T-cell (primary cell): ENCODE measurements around the gene PPP4R3B. TPM values are rescaled to one million over a fixed set of nuclear protein-coding genes. Genes with fewer than 3 reads are reported as not detected.

Source experiments
- ATAC-seq, 4 experiments: fragments of 200-7000 bp in 3 of 4; fragments of 150-1000 bp in 1 of 4; cut with Tn5 transposase; replicated peaks in 1 of 4; 1 replicate in 3 of 4; 2 replicates in 1 of 4; pipeline ENCODE4 v1.10.0; 2021; ENCODE audit warnings: moderate library complexity in 3 of 4, mild to moderate bottlenecking in 2 of 4, moderate number of reproducible peaks in 1 of 4
- CTCF ChIA-PET, 2 donors: fragments of 300-600 bp; sonication (Branson Sonifier 250); formaldehyde crosslinking; loops; one replicate each; lab custom pipeline; 2022; ENCODE audit warnings: antibody characterized with exemption in 2 of 2; lab: Charles Lee
- POLR2A ChIA-PET, 2 donors: fragments of 300-600 bp; sonication (Branson Sonifier 250); formaldehyde crosslinking; loops; one replicate each; lab custom pipeline; 2022; ENCODE audit warnings: antibody characterized with exemption in 2 of 2; lab: Charles Lee
- DNase-seq, 35 experiments: peaks; one replicate each; pipeline versions ENCODE4 v3.0.0 to v3.0.0-alpha.2; 2013 to 2023
- H3K27ac ChIP-seq: one replicate; pipeline ENCODE4 v1.5.1; 2013; ENCODE audit warnings: low read length
- H3K27me3 ChIP-seq, 2 experiments: replicated peaks in 1 of 2; 1 replicate in 1 of 2; 2 replicates in 1 of 2; pipeline versions ENCODE4 v1.6.1 to v1.7.0; 2013; ENCODE audit warnings: low read length in 1 of 2, mixed read lengths in 1 of 2; ENCODE audit not compliant: control insufficient read depth in 2 of 2, insufficient read depth in 2 of 2; ENCODE audit errors: extremely low read depth in 1 of 2
- H3K36me3 ChIP-seq, 2 donors: 1 replicate in 1 of 2; 2 replicates in 1 of 2; pipeline versions ENCODE4 v1.6.1 to v1.7.0; 2013; ENCODE audit warnings: low read length in 1 of 2; ENCODE audit not compliant: control insufficient read depth in 2 of 2, insufficient read depth in 1 of 2; ENCODE audit errors: extremely low read depth in 1 of 2
- H3K4me1 ChIP-seq, 2 experiments: 1 replicate in 1 of 2; 2 replicates in 1 of 2; pipeline versions ENCODE4 v1.6.1 to v1.7.0; 2013; ENCODE audit warnings: low read length in 2 of 2, mixed read lengths in 1 of 2; ENCODE audit not compliant: insufficient read depth in 2 of 2, control insufficient read depth in 1 of 2; ENCODE audit errors: extremely low read depth in 1 of 2
- H3K4me3 ChIP-seq, 2 donors: 1 replicate in 1 of 2; 2 replicates in 1 of 2; pipeline versions ENCODE4 v1.5.1 to v1.7.0; 2013; ENCODE audit warnings: mild to moderate bottlenecking in 2 of 2, low read length in 1 of 2, moderate library complexity in 1 of 2; ENCODE audit not compliant: control insufficient read depth in 1 of 2; ENCODE audit errors: extremely low read depth in 1 of 2
- H3K9me3 ChIP-seq: 2 replicates; pipeline ENCODE4 v1.7.0; 2013
- H3K27ac Mint-ChIP-seq, 2 donors: one replicate each; pipeline ENCODE4 v1.8.0; 2020 to 2021; ENCODE audit warnings: mild to moderate bottlenecking in 2 of 2, mixed read lengths in 2 of 2
- H3K27me3 Mint-ChIP-seq, 2 donors: one replicate each; pipeline ENCODE4 v1.8.0; 2021 to 2022; ENCODE audit warnings: mixed read lengths in 2 of 2
- H3K36me3 Mint-ChIP-seq: one replicate; pipeline ENCODE4 v1.8.0; 2021; ENCODE audit warnings: mixed read lengths
- H3K4me1 Mint-ChIP-seq, 3 donors: one replicate each; pipeline ENCODE4 v1.8.0; 2020 to 2022; ENCODE audit warnings: mixed read lengths in 3 of 3, mild to moderate bottlenecking in 1 of 3
- H3K4me3 Mint-ChIP-seq, 3 donors: one replicate each; pipeline ENCODE4 v1.8.0; 2020 to 2022; ENCODE audit warnings: mild to moderate bottlenecking in 3 of 3, mixed read lengths in 3 of 3, moderate library complexity in 3 of 3
- H3K9me3 Mint-ChIP-seq, 3 donors: one replicate each; pipeline ENCODE4 v1.8.0; 2020 to 2022; ENCODE audit warnings: mixed read lengths in 3 of 3
- WGBS: methylation state at CpG from one replicate; pipeline ENCODE4 v1.1.5; 2013; ENCODE audit warnings: missing lambda C conversion rate; ENCODE audit not compliant: insufficient coverage; 5-methylcytosine and 5-hydroxymethylcytosine counted together
- total RNA-seq, 35 experiments: library from RNA in 6 of 35; stranded (reverse) in 6 of 35; fragments of 120-200 nt in 1 of 35; gene quantifications; one replicate each; pipeline versions ENCODE4 v1.2.1 to v1.2.4 and lab custom pipeline; 2013 to 2026

Gene PPP4R3B
- total RNA-seq, 5 donors from 2014 or later (not counting 1 experiment from before 2014, with no cell fraction given), result 86.4 to 93.0 (median 87.8) TPM

DNA sequence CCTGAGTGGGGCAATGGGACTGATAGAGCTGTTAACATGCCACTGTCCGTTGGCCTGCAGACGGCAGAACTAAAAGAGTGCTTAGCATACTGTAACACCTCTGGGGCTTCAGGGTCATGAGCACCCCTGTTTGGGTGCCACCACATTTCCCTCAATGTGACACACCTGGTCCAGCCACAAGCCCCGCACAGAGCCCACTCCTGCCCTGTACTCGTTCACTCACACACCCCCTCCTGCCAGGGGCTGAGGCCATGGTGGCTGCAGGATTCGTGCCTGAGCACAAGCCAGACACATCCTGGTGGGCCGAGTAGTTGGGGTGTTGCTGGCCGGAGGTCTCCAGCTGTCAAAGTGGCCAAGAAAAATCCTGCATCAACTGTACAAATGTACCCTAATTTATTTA, 4.4 kb upstream of the PPP4R3B start:
- H3K36me3 Mint-ChIP-seq, result peaks cover 37% of the 10 kb centered on the region
- WGBS, result 93% methylated on average over 2 of the region's 7 CpGs
- peaks cover 23 to 73% (median 43%) of the 10 kb centered on the region in 3 donors for H3K4me1 Mint-ChIP-seq
- Histone ChIP-seq H3K4me1 (peaks cover 16 to 36% of the 10 kb centered on the region in 2 experiments), H3K4me3 (no peak overlapping the region), H3K36me3 (peaks cover 0 to 20% of the 10 kb centered on the region in 2 donors), H3K9me3 (no peaks in the 10 kb centered on the region), H3K27ac (no peak overlapping the region), H3K27me3 (no peaks in the 10 kb centered on the region)
- DNase-seq (no peak), ATAC-seq (no peak)
- peak overlapping the region in 1 of 3 donors; percentile 55 for H3K4me3 Mint-ChIP-seq
- POLR2A ChIA-PET, result no interaction called here
- no peaks in the 10 kb centered on the region for H3K27me3 Mint-ChIP-seq
- H3K9me3 Mint-ChIP-seq, result no peaks in the 10 kb centered on the region
- H3K27ac Mint-ChIP-seq, result no peak overlapping the region
- CTCF ChIA-PET, result interaction anchor here in 1 of 2 donors (0.7 kb wide), 1 partner anchor 352 kb away, joined by 3 read pairs; no protein-coding TSS in a partner anchor

DNA sequence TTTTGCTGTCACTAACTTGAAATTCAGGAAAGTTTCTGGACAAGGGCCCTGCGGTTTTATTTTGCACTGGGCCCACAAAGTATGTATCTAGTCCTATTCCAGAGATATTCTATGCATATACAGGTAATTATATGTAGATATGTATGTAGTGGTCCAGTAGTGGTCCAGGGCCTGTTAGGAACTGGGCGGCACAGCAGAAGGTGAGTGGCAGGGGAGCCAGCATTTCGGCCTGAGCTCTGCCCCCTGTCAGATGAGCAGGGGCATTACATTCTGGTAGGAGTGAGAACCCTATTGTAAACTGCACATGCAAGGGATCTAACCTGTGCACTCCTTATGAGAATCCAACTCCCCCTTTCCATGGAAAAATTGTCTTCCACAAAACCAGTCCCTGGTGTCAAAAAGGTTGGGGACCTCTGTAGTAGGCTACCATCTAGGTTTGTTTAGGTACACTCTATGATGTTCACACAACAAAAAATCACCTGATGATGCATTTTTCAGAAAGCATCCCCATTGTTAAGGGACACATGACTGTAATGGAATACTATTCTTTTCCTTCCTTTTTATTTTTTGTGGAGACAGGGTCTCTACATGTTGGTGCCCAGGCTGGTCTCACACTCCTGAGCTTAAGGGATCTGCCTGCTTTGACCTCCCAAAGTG, 2.8 kb upstream of the PPP4R3B start:
- peaks cover 0 to 13% of the 10 kb centered on the region in 2 donors for H3K36me3 ChIP-seq
- no peak overlapping the region for H3K27ac ChIP-seq
- peak in 1 of 35 experiments; percentile 39 for DNase-seq
- no peaks in the 10 kb centered on the region for H3K9me3 ChIP-seq
- Mint-ChIP-seq H3K27ac (peak overlapping the region in 1 of 2 donors; percentile 52), H3K9me3 (no peaks in the 10 kb centered on the region), H3K36me3 (peaks cover 27% of the 10 kb centered on the region), H3K4me3 (no peak overlapping the region), H3K4me1 (peaks cover 17 to 64% (median 34%) of the 10 kb centered on the region in 3 donors), H3K27me3 (no peaks in the 10 kb centered on the region)
- H3K27me3 ChIP-seq, result no peaks in the 10 kb centered on the region
- CTCF ChIA-PET, result no interaction called here
- peaks cover 24 to 44% of the 10 kb centered on the region in 2 experiments for H3K4me1 ChIP-seq
- no peak overlapping the region for H3K4me3 ChIP-seq
- ATAC-seq, result no peak
- POLR2A ChIA-PET, result no interaction called here
- no CpG with 5 or more reads among the region's 3 CpGs for WGBS

DNA sequence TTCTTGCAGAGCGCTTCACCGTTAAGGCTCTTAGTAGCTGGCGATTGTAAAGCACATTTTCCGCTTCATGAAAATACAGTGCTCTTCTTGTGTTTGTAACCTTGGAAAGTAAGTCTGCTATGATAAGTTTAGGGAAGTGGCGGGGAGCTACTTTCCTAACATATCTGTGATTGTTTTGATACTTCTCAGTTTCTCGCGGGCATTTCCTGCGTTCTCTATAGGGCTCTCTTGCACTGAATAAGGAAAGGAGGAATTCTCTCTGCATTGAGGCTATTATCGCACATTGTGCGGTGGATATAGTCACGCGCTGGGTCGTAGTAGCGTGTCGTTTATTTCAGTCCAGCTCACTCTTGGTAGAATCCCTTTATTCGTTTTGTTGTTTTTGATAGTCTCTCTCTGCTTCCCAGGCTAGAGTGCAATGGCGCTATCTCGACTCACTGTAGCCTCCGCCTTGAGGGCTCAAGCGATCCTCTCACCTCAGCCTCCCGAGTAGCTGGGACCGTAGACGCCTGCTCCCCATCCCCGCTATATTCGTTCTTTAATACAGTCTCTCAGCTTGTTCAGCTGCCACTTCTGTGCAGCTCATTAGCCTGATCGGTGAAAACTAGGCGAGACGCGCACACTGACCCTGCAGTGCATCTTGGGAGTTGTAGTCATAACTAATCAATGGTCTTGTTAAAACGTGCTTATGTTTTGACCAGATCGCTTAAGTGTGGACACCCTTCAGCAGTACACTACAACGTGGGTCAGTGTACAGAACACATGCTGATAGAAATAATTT, 1.0 kb upstream of the PPP4R3B start:
- no peaks in the 10 kb centered on the region for H3K9me3 ChIP-seq
- 0% methylated on average over 15 of the region's 32 CpGs for WGBS
- POLR2A ChIA-PET, result interaction anchor here (0.7 to 3.0 kb wide), 10 partner anchors 8 to 1851 kb away, joined by 3 to 49 read pairs (median 4); partner anchors contain the start of genes CFAP36 (in 1 of the 2) and CHAC2 (in 1 of the 2)
- H3K4me1 ChIP-seq, result peaks cover 34 to 41% of the 10 kb centered on the region in 2 experiments
- CTCF ChIA-PET, result interaction anchor here in 1 of 2 donors (1.8 kb wide), 1 partner anchor 99 kb away, joined by 12 read pairs; the partner anchor contains the start of gene CFAP36
- no peak overlapping the region for H3K27ac Mint-ChIP-seq
- ATAC-seq, result peak in 3 of 4 experiments; percentile 3 to 7 (median 6)
- peaks cover 0 to 24% of the 10 kb centered on the region in 2 donors for H3K36me3 ChIP-seq
- H3K4me3 ChIP-seq, result peak overlapping the region; percentile 77 to 100
- DNase-seq, result peak in 33 of 35 experiments; percentile 18 to 72 (median 42)
- peaks cover 25 to 66% (median 34%) of the 10 kb centered on the region in 3 donors for H3K4me1 Mint-ChIP-seq
- H3K27me3 Mint-ChIP-seq, result no peaks in the 10 kb centered on the region
- no peaks in the 10 kb centered on the region for H3K27me3 ChIP-seq
- peaks cover 34% of the 10 kb centered on the region for H3K36me3 Mint-ChIP-seq
- no peak overlapping the region for H3K4me3 Mint-ChIP-seq
- H3K27ac ChIP-seq, result peak overlapping the region; percentile 99
- no peaks in the 10 kb centered on the region for H3K9me3 Mint-ChIP-seq

DNA sequence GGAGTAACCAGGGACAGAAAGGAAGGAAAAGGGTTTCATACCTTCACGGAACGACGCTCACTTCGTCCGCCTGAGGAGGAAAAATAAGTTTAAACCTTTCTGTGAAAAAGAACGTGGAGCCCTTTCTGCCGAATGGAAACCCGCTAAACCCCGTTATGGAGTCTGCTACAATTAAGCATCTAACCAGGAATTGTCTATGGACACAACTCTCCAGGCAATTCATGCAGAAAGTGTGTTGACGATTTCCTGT, 528 bp upstream of the PPP4R3B start:
- 3% methylated on average over 8 of the region's 10 CpGs for WGBS
- no peaks in the 10 kb centered on the region for H3K27me3 ChIP-seq
- DNase-seq (peak in 1 of 35 experiments; percentile 6), ATAC-seq (no peak)
- POLR2A ChIA-PET, result interaction anchor here (0.7 to 3.0 kb wide), 9 partner anchors 9 to 1850 kb away, joined by 3 to 49 read pairs (median 4); partner anchors contain the start of genes CFAP36 (in 1 of the 2) and CHAC2 (in 1 of the 2)
- H3K27ac Mint-ChIP-seq, result no peak overlapping the region
- CTCF ChIA-PET, result interaction anchor here in 1 of 2 donors (1.8 kb wide), 1 partner anchor 99 kb away, joined by 12 read pairs; the partner anchor contains the start of gene CFAP36
- no peak overlapping the region for H3K4me3 Mint-ChIP-seq
- H3K4me1 ChIP-seq, result peaks cover 32 to 40% of the 10 kb centered on the region in 2 experiments
- peak overlapping the region; percentile 77 to 100 for H3K4me3 ChIP-seq
- H3K9me3 ChIP-seq, result no peaks in the 10 kb centered on the region
- no peaks in the 10 kb centered on the region for H3K27me3 Mint-ChIP-seq
- H3K36me3 Mint-ChIP-seq, result peaks cover 34% of the 10 kb centered on the region
- peaks cover 0 to 24% of the 10 kb centered on the region in 2 donors for H3K36me3 ChIP-seq
- H3K4me1 Mint-ChIP-seq, result peaks cover 29 to 64% (median 33%) of the 10 kb centered on the region in 3 donors
- H3K27ac ChIP-seq, result peak overlapping the region; percentile 99
- H3K9me3 Mint-ChIP-seq, result no peaks in the 10 kb centered on the region

DNA sequence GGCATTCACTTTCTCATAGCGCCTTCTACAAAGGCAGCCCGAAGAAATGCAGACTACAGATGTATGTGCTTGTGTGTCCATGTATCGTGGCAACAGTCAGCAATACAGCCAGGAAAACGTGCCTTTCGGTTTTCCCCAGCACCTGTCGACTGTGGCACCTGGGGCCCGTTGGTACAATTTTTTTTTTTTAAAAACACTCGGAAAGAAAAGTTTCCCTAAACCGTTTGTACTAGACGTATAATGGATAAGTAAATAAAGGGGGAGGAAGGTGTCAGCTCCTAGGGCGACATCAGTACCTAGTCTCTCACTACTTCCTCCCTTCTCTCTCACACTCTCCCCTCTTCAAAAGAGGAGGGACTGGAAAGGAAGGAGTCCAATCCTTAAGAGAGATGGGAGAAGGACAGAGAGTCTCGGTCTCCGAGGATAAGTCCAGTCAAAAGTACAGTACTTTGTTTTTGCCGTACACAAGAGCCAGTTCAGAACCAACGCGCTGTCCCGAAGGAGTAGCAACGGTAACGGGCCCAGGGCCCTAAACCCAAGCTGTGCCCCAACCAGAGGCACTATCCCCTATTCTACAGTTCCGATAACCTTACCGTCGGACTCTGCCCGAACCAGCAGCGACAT, 759 bp downstream of the PPP4R3B start:
- Mint-ChIP-seq H3K4me1 (peaks cover 32 to 58% (median 32%) of the 10 kb centered on the region in 3 donors), H3K4me3 (no peak overlapping the region), H3K36me3 (peaks cover 30% of the 10 kb centered on the region), H3K27ac (no peak overlapping the region), H3K27me3 (no peaks in the 10 kb centered on the region), H3K9me3 (no peaks in the 10 kb centered on the region)
- H3K27me3 ChIP-seq, result no peaks in the 10 kb centered on the region
- no peaks in the 10 kb centered on the region for H3K9me3 ChIP-seq
- peaks cover 1 to 25% of the 10 kb centered on the region in 2 donors for H3K36me3 ChIP-seq
- ChIA-PET CTCF (interaction anchor here (0.6 to 0.7 kb wide), 3 partner anchors 96 to 614 kb away, joined by 3 to 4 read pairs (median 3); no protein-coding TSS in a partner anchor), POLR2A (interaction anchor here (0.6 to 3.0 kb wide), 3 partner anchors 22 to 1826 kb away, joined by 4 to 49 read pairs (median 7); partner anchors contain the start of gene CFAP36 (in 1 of the 2))
- ATAC-seq, result peak; percentile 4 to 34 (median 8)
- peak overlapping the region; percentile 77 to 96 for H3K4me3 ChIP-seq
- peak in 33 of 35 experiments; percentile 8 to 75 (median 42) for DNase-seq
- peaks cover 29 to 35% of the 10 kb centered on the region in 2 experiments for H3K4me1 ChIP-seq
- WGBS, result 0% methylated on average over 17 of the region's 24 CpGs
- H3K27ac ChIP-seq, result peak overlapping the region; percentile 99
